NCI-H1105 treated with DMSO at 0.1 percent for 48 hours (cell line): Measurements from ENCODE around the gene TBC1D16.

Experiments
- DNase-seq: peaks from one replicate; lab custom pipeline; 2025; lab: John Stamatoyannopoulos, UW

TBC1D16 gene

GRCh38 chr17:79988185-79988971 is 47.3 kb downstream of the TBC1D16 start:
- peak; percentile 72 for DNase-seq

GRCh38 chr17:79987935-79988184 is 47.8 kb downstream of the TBC1D16 start:
- DNase-seq: no peak

- DNase-seq: no peak
Measured at GRCh38 chr17:79987187-79987934, 48.3 kb downstream of the TBC1D16 start.

- DNase-seq: no peak
Measured at GRCh38 chr17:79986411-79987186, 49.1 kb downstream of the TBC1D16 start.

GRCh38 chr17:79985943-79986391 is 49.7 kb downstream of the TBC1D16 start:
- no peak for DNase-seq

GRCh38 chr17:79985361-79985942 is 50.2 kb downstream of the TBC1D16 start:
- DNase-seq: no peak

- no peak for DNase-seq
Measured at GRCh38 chr17:79984877-79985276, 50.8 kb downstream of the TBC1D16 start.

GRCh38 chr17:79984045-79984840 is 51.4 kb downstream of the TBC1D16 start:
- DNase-seq: no peak

- no peak for DNase-seq
Measured at GRCh38 chr17:79983456-79983855, 52.2 kb downstream of the TBC1D16 start.

GRCh38 chr17:79982986-79983385 is 52.7 kb downstream of the TBC1D16 start:
- no peak for DNase-seq

GRCh38 chr17:79981661-79982101 is 54.0 kb downstream of the TBC1D16 start:
- no peak for DNase-seq

- no peak for DNase-seq
Measured at GRCh38 chr17:79981090-79981489, 54.6 kb downstream of the TBC1D16 start.

GRCh38 chr17:79980246-79981043 is 55.2 kb downstream of the TBC1D16 start:
- DNase-seq: no peak

- DNase-seq: no peak
Measured at GRCh38 chr17:79979816-79980215, 55.9 kb downstream of the TBC1D16 start.

GRCh38 chr17:79979221-79979741 is 56.4 kb downstream of the TBC1D16 start:
- DNase-seq: no peak

- no peak for DNase-seq
Measured at GRCh38 chr17:79978548-79978855, 57.2 kb downstream of the TBC1D16 start.

GRCh38 chr17:79977708-79978547 is 57.7 kb downstream of the TBC1D16 start:
- DNase-seq: no peak

GRCh38 chr17:79977161-79977631 is 58.5 kb downstream of the TBC1D16 start:
- DNase-seq: no peak

GRCh38 chr17:79976451-79976850 is 59.2 kb downstream of the TBC1D16 start:
- DNase-seq: no peak
